PC-3 (cell line): ENCODE data around the gene B3GNT2. TPM values are rescaled to one million over a fixed set of nuclear protein-coding genes. Genes with fewer than 3 reads are reported as not detected.

Experiments
- ATAC-seq: fragments of 200-7000 bp; cut with Tn5 transposase; 2 replicates; pipeline ENCODE4 v1.9.1; 2020; ENCODE audit warnings: mild to moderate bottlenecking, moderate library complexity
- BruUV-seq: library from RNA; stranded (reverse); fragments of 400-500 nt; replicated peaks from 2 replicates; lab custom pipeline; 2021; lab: Mats Ljungman, UMichigan
- CTCF ChIA-PET: fragments of 300-600 bp; sonication (Branson Sonifier 250); formaldehyde crosslinking; loops from one replicate; lab custom pipeline; 2022; ENCODE audit warnings: antibody characterized with exemption; lab: Charles Lee
- POLR2A ChIA-PET: fragments of 300-600 bp; sonication (Branson Sonifier 250); formaldehyde crosslinking; loops from one replicate; lab custom pipeline; 2022; ENCODE audit warnings: antibody characterized with exemption; ENCODE audit not compliant: unreplicated experiment; lab: Charles Lee
- DNase-seq: peaks from one replicate; pipeline ENCODE4 v3.0.0-alpha.2; 2015
- H2AFZ ChIP-seq: fragments of 300-600 bp; sonication (generic); 2 replicates; pipeline ENCODE4 v1.6.0; 2016; ENCODE audit warnings: antibody characterized with exemption, low read length
- H3F3A ChIP-seq: fragments of 300-600 bp; sonication (generic); one replicate; pipeline ENCODE4 v1.6.0; 2017; ENCODE audit warnings: antibody characterized with exemption, low read length, control low read depth, mild to moderate bottlenecking; ENCODE audit not compliant: unreplicated experiment
- H3K27ac ChIP-seq: fragments of 300-600 bp; sonication (generic); 2 replicates; pipeline ENCODE4 v1.5.1; 2016; ENCODE audit warnings: mild to moderate bottlenecking, low read length
- H3K27me3 ChIP-seq: fragments of 300-600 bp; sonication (generic); 2 replicates; pipeline ENCODE4 v1.6.1; 2016; ENCODE audit warnings: low read length, mixed read lengths
- H3K36me3 ChIP-seq: fragments of 300-600 bp; sonication (generic); 2 replicates; pipeline ENCODE4 v1.6.1; 2016; ENCODE audit warnings: low read depth, mixed run types, low read length, mixed read lengths
- H3K4me1 ChIP-seq: fragments of 300-600 bp; sonication (generic); 2 replicates; pipeline ENCODE4 v1.5.1; 2016; ENCODE audit warnings: low read length; ENCODE audit not compliant: insufficient read depth
- H3K4me2 ChIP-seq: fragments of 300-600 bp; sonication (generic); 2 replicates; pipeline ENCODE4 v1.6.0; 2016; ENCODE audit warnings: low read length
- H3K4me3 ChIP-seq: fragments of 300-600 bp; sonication (generic); 2 replicates; pipeline ENCODE4 v1.5.1; 2016; ENCODE audit warnings: mild to moderate bottlenecking, low read length, mixed read lengths
- H3K79me2 ChIP-seq: fragments of 300-600 bp; sonication (generic); 2 replicates; pipeline ENCODE4 v1.6.1; 2017; ENCODE audit warnings: low read length, mixed read lengths
- H3K9ac ChIP-seq: fragments of 300-600 bp; sonication (generic); 2 replicates; pipeline ENCODE4 v1.6.0; 2016; ENCODE audit warnings: mild to moderate bottlenecking, low read length
- H3K9me2 ChIP-seq: fragments of 300-600 bp; sonication (generic); replicated peaks from 2 replicates; pipeline ENCODE4 v1.6.1; 2016; ENCODE audit warnings: mixed run types, low read length, mixed read lengths
- H3K9me3 ChIP-seq: fragments of 300-600 bp; sonication (generic); 2 replicates; pipeline ENCODE4 v1.6.1; 2016; ENCODE audit warnings: low read length, mixed read lengths
- H4K20me1 ChIP-seq: fragments of 300-600 bp; sonication (generic); 2 replicates; pipeline ENCODE4 v1.6.1; 2016; ENCODE audit warnings: low read length, mixed read lengths
- EZH2 ChIP-seq: fragments of 300-600 bp; sonication (generic); IDR thresholded peaks from one replicate; pipeline ENCODE4 v1.6.1; 2017; ENCODE audit warnings: antibody characterized with exemption, mild to moderate bottlenecking, low read length; ENCODE audit not compliant: unreplicated experiment
- EZH2phosphoT487 ChIP-seq: fragments of 300-600 bp; sonication (generic); IDR thresholded peaks from 2 replicates; pipeline ENCODE4 v1.6.1; 2018; ENCODE audit warnings: mild to moderate bottlenecking, antibody characterized with exemption, low read length, borderline replicate concordance
- intact Hi-C: fragments of 100-400 bp; cut with micrococcal nuclease; formaldehyde crosslinking; loops from 2 replicates; pipeline ENCODE4 v1.9.0; 2023
- total RNA-seq: library from RNA; depleted of rRNA; stranded (reverse); fragments of >200 nt; gene quantifications from 2 replicates; pipeline ENCODE4 v1.2.3, GENCODE V29; 2014
- TF ChIP-seq, protein P1 (sequence below): fragments of 300-600 bp; sonication (generic); conservative IDR thresholded peaks from 2 replicates; pipeline ENCODE4 v1.5.1; 2017; ENCODE audit warnings: antibody characterized with exemption, low read depth, mild to moderate bottlenecking, low read length

The B3GNT2 gene
- total RNA-seq, 1 experiment from 2014 or later, result 18.0 TPM

DNA sequence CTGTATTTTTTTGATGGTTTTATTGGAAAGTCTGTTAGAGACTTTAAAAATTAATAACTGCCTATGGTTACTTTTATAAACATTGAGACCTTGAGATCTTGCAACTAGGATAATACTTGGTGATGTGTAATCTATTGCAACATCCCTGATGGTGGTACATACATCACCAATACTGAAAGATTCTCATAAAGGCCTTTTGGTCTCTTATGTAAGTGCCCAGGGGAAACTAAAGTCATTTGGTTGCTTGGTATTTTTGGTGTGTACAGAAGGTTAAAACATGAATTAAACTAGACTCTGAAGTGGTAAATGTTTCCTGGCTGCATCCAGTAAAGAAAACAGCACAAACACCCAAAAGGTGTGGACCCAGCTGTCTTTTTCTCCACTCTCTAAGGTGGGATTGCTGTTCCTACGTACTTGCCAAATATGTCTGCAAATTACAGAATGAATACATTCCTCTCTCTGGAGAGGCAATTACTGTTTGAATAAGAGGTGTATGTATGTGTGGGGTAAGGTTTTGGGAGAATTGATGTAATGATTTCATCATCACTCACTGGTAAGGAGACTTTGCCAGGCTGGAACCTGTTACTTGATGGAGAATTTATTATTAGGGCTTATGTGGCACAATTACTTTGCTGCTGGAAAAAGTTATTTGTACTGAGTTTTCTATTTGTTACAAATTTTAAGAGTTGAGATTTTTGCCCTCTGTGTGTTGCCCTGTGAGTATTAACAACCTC, 3.6 kb downstream of the B3GNT2 start:
- Histone ChIP-seq H3K9ac (no peak overlapping the region), H3K4me1 (peaks cover 7% of the 10 kb centered on the region), H3K9me3 (no peaks in the 10 kb centered on the region), H3K4me3 (no peak overlapping the region), H3F3A (no peaks in the 10 kb centered on the region), H3K27ac (no peak overlapping the region), H3K27me3 (no peaks in the 10 kb centered on the region), H3K4me2 (no peak overlapping the region), H3K9me2 (no peaks in the 10 kb centered on the region), H4K20me1 (peaks cover 31% of the 10 kb centered on the region), H3K36me3 (no peaks in the 10 kb centered on the region), H2AFZ (no peak overlapping the region), H3K79me2 (peaks cover 82% of the 10 kb centered on the region)
- no peak for DNase-seq
- BruUV-seq, result no TSS peak
- intact Hi-C loops, result loop anchor here (5.0 to 10.0 kb wide), 3 partner anchors 187 to 285 kb away; no protein-coding TSS in a partner anchor
- TF ChIP-seq, protein P1, sequence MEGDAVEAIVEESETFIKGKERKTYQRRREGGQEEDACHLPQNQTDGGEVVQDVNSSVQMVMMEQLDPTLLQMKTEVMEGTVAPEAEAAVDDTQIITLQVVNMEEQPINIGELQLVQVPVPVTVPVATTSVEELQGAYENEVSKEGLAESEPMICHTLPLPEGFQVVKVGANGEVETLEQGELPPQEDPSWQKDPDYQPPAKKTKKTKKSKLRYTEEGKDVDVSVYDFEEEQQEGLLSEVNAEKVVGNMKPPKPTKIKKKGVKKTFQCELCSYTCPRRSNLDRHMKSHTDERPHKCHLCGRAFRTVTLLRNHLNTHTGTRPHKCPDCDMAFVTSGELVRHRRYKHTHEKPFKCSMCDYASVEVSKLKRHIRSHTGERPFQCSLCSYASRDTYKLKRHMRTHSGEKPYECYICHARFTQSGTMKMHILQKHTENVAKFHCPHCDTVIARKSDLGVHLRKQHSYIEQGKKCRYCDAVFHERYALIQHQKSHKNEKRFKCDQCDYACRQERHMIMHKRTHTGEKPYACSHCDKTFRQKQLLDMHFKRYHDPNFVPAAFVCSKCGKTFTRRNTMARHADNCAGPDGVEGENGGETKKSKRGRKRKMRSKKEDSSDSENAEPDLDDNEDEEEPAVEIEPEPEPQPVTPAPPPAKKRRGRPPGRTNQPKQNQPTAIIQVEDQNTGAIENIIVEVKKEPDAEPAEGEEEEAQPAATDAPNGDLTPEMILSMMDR, result no peak
- ChIA-PET POLR2A (interaction anchor here (0.6 kb wide), 1 partner anchor 22 kb away, joined by 3 read pairs; no protein-coding TSS in a partner anchor), CTCF (no interaction called here)
- no peak for ATAC-seq

DNA sequence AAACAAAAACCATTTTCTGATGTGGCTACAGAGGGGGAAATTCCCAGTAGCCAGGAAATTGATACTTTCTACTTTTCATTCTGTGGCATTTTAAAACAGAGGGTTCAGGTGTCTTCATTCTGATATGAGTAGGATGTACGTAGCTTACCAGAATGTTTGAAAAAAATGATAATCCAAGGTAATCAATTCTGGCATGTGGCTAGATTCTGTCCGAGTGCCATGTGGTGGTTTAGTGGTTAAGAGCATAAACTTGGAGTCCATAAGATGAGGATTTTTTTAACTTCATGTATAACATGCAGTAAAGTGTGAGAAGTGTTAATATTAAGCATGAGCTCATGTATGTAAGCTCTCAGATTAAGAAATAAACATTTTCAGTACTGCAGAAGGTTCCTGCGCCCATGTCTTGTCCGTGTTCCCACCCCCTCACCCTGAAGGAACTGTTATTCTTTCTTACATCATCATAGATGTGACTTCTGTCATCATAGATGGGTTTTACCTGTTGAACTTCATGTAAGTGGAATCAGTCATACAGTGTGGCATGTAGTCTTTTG, 4.5 kb downstream of the B3GNT2 start:
- no peak for DNase-seq
- H4K20me1 ChIP-seq, result peaks cover 31% of the 10 kb centered on the region

DNA sequence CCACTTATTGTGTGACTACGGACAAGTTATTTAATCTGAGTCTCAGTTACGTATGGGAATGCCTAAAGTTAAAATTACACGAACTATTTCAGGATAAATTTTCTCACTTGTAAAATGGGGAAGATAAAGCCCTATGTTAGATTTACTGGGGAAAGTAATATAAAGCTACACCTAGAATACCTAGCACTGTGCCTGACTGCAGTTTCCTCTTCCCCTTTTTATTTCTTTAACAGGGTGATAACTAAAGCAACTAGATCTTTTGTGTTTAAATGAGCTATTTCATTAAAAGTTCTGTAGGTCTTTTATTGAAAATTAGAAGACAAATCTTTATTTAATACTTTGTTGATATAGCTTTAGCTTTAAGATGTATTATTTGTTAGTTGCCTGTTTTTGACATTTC, 5.0 kb downstream of the B3GNT2 start:
- Histone ChIP-seq H4K20me1 (peaks cover 31% of the 10 kb centered on the region), H3K36me3 (no peaks in the 10 kb centered on the region), H3K9me3 (no peaks in the 10 kb centered on the region), H3K9me2 (no peaks in the 10 kb centered on the region), H3F3A (no peaks in the 10 kb centered on the region), H3K4me2 (no peak overlapping the region), H3K79me2 (peaks cover 95% of the 10 kb centered on the region), H3K4me3 (no peak overlapping the region), H3K27me3 (no peaks in the 10 kb centered on the region), H2AFZ (no peak overlapping the region), H3K27ac (no peak overlapping the region), H3K9ac (no peak overlapping the region), H3K4me1 (peaks cover 7% of the 10 kb centered on the region)
- DNase-seq, result no peak
- POLR2A ChIA-PET, result no interaction called here
- intact Hi-C loops, result no loop called here
- CTCF ChIA-PET, result no interaction called here
- TF ChIP-seq EZH2phosphoT487 (no peak), EZH2 (no peak)
- TF ChIP-seq, protein P1, result no peak
- BruUV-seq, result no TSS peak
- ATAC-seq, result no peak

More for the DNA sequence above, 4.5 kb downstream of the B3GNT2 start:
- ChIA-PET CTCF (no interaction called here), POLR2A (interaction anchor here (0.6 kb wide), 1 partner anchor 23 kb away, joined by 3 read pairs; no protein-coding TSS in a partner anchor)
- no peak overlapping the region for H3K27ac ChIP-seq
- H3K9me2 ChIP-seq, result no peaks in the 10 kb centered on the region
- H3K9ac ChIP-seq, result no peak overlapping the region
- H3K9me3 ChIP-seq, result no peaks in the 10 kb centered on the region
- H3K79me2 ChIP-seq, result peaks cover 90% of the 10 kb centered on the region
- H3K4me1 ChIP-seq, result peaks cover 7% of the 10 kb centered on the region
- BruUV-seq, result no TSS peak
- ATAC-seq, result no peak
- no peaks in the 10 kb centered on the region for H3F3A ChIP-seq
- intact Hi-C loops, result no loop called here
- no peak overlapping the region for H2AFZ ChIP-seq
- no peaks in the 10 kb centered on the region for H3K27me3 ChIP-seq
- TF ChIP-seq, protein P1, result no peak
- no peak for TF ChIP-seq EZH2
- TF ChIP-seq EZH2phosphoT487, result no peak
- H3K4me2 ChIP-seq, result no peak overlapping the region
- no peak overlapping the region for H3K4me3 ChIP-seq
- H3K36me3 ChIP-seq, result no peaks in the 10 kb centered on the region
